CD4-positive, CD25-positive, alpha-beta regulatory T cell (primary cell): ENCODE data around the gene PDZD8. TPM values are rescaled to one million over a fixed set of nuclear protein-coding genes. Genes with fewer than 3 reads are reported as not detected.
A peak's percentile ranks its signal among the peaks of the same experiment; 100 is the strongest.

ENCODE experiments used
- ATAC-seq, 2 donors: fragments of 150-1000 bp; cut with Tn5 transposase; one replicate each; pipeline ENCODE4 v1.10.0; 2021; ENCODE audit warnings: low read depth in 2 of 2, moderate number of reproducible peaks in 2 of 2, moderate library complexity in 1 of 2
- DNase-seq, 3 donors: peaks; one replicate each; pipeline versions ENCODE4 v3.0.0 to v3.0.0-alpha.2; 2012 to 2022; ENCODE audit warnings: mixed read lengths in 1 of 3
- H3K27ac ChIP-seq: one replicate; pipeline ENCODE4 v1.7.0; 2013; ENCODE audit warnings: mild to moderate bottlenecking, low read length; ENCODE audit not compliant: insufficient read depth, poor library complexity, severe bottlenecking
- H3K27me3 ChIP-seq: one replicate; pipeline ENCODE4 v1.7.0; 2013; ENCODE audit warnings: low read length; ENCODE audit not compliant: control insufficient read depth, insufficient read depth
- H3K36me3 ChIP-seq: one replicate; pipeline ENCODE4 v1.7.0; 2013; ENCODE audit warnings: mild to moderate bottlenecking, low read length, moderate library complexity; ENCODE audit not compliant: control insufficient read depth, insufficient read depth
- H3K4me1 ChIP-seq: 2 replicates; pipeline ENCODE4 v1.7.0; 2013; ENCODE audit warnings: mild to moderate bottlenecking, low read length; ENCODE audit not compliant: insufficient read depth, control insufficient read depth, poor library complexity, severe bottlenecking
- H3K4me3 ChIP-seq: one replicate; pipeline ENCODE4 v1.7.0; 2013; ENCODE audit warnings: low read depth, mild to moderate bottlenecking, low read length, moderate library complexity
- H3K9me3 ChIP-seq, 2 experiments: 1 replicate in 1 of 2; 2 replicates in 1 of 2; pipeline ENCODE4 v1.7.0; 2013; ENCODE audit warnings: low read length in 2 of 2, mild to moderate bottlenecking in 1 of 2, moderate library complexity in 1 of 2; ENCODE audit not compliant: control insufficient read depth in 2 of 2
- H3K27ac Mint-ChIP-seq, 3 donors: one replicate each; pipeline ENCODE4 v1.8.0; 2020 to 2022; ENCODE audit warnings: mild to moderate bottlenecking in 3 of 3, mixed read lengths in 3 of 3, moderate library complexity in 2 of 3
- H3K27me3 Mint-ChIP-seq: one replicate; pipeline ENCODE4 v1.8.0; 2022; ENCODE audit warnings: mild to moderate bottlenecking, mixed read lengths
- H3K36me3 Mint-ChIP-seq: one replicate; pipeline ENCODE4 v1.8.0; 2020; ENCODE audit warnings: mixed read lengths
- H3K4me1 Mint-ChIP-seq, 4 donors: one replicate each; pipeline ENCODE4 v1.8.0; 2020 to 2022; ENCODE audit warnings: mixed read lengths in 4 of 4, mild to moderate bottlenecking in 1 of 4
- H3K4me3 Mint-ChIP-seq, 4 donors: one replicate each; pipeline ENCODE4 v1.8.0; 2020 to 2022; ENCODE audit warnings: mild to moderate bottlenecking in 4 of 4, mixed read lengths in 4 of 4, moderate library complexity in 3 of 4
- H3K9me3 Mint-ChIP-seq, 7 donors: one replicate each; pipeline ENCODE4 v1.8.0; 2020 to 2022; ENCODE audit warnings: mixed read lengths in 7 of 7, mild to moderate bottlenecking in 3 of 7, moderate library complexity in 2 of 7
- polyA plus RNA-seq, 4 donors: library from polyadenylated mRNA; unstranded; fragments of 300-500 nt; fragmentation: Illumina TruSeq; gene quantifications; one replicate each; pipeline ENCODE4 v1.2.3, GENCODE V29; 2021
- total RNA-seq: library from RNA; stranded (reverse); gene quantifications from one replicate; pipeline ENCODE4 v1.2.3, GENCODE V29; 2022

PDZD8 gene
- total and polyA plus RNA-seq, 5 donors from 2014 or later, result 3.1 to 30.4 (median 8.4) TPM

DNA sequence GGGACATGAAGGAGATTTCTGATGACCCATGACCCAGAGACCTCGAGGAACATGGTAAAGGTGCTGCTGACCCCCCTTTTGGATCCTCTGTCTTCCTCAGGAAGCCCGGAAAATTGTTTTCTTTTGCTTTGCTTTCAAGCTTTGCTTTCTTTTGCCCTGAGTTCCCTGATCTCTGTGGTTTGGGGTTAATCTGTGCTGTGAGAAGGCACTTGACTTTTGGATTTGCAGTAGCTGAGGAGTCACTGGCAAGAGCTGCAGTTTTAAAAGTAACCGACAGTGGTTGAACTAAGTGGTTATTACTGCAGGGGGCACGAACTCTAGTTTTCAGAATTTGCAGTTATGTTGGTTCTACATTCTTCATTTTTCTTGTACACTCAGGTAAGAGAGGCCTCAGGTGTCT, 53.0 kb downstream of the PDZD8 start:
- Mint-ChIP-seq H3K4me3 (no peak overlapping the region), H3K4me1 (peaks cover 6 to 21% (median 8%) of the 10 kb centered on the region in 4 donors), H3K27ac (peak overlapping the region in 1 of 3 donors; percentile 7), H3K27me3 (no peaks in the 10 kb centered on the region), H3K36me3 (peaks cover 18% of the 10 kb centered on the region), H3K9me3 (peaks cover 0 to 1% (median 0%) of the 10 kb centered on the region in 7 donors)
- ATAC-seq (no peak), DNase-seq (no peak)
- Histone ChIP-seq H3K4me3 (no peak overlapping the region), H3K27me3 (no peaks in the 10 kb centered on the region), H3K27ac (no peak overlapping the region), H3K9me3 (no peaks in the 10 kb centered on the region), H3K36me3 (peaks cover 4% of the 10 kb centered on the region), H3K4me1 (peaks cover 5% of the 10 kb centered on the region)

GRCh38 chr10:117320050-117320665, 55.1 kb downstream of the PDZD8 start:
- ATAC-seq (no peak), DNase-seq (peak in 2 of 3 donors; percentile 5 to 35)
- Mint-ChIP-seq H3K4me3 (no peak overlapping the region), H3K27me3 (no peaks in the 10 kb centered on the region), H3K4me1 (peaks cover 2 to 13% (median 6%) of the 10 kb centered on the region in 4 donors), H3K36me3 (peaks cover 9% of the 10 kb centered on the region), H3K9me3 (peaks cover 0 to 1% (median 0%) of the 10 kb centered on the region in 7 donors), H3K27ac (no peak overlapping the region)
- Histone ChIP-seq H3K4me1 (peaks cover 5% of the 10 kb centered on the region), H3K27me3 (no peaks in the 10 kb centered on the region), H3K4me3 (no peak overlapping the region), H3K36me3 (peaks cover 4% of the 10 kb centered on the region), H3K9me3 (no peaks in the 10 kb centered on the region), H3K27ac (no peak overlapping the region)

DNA sequence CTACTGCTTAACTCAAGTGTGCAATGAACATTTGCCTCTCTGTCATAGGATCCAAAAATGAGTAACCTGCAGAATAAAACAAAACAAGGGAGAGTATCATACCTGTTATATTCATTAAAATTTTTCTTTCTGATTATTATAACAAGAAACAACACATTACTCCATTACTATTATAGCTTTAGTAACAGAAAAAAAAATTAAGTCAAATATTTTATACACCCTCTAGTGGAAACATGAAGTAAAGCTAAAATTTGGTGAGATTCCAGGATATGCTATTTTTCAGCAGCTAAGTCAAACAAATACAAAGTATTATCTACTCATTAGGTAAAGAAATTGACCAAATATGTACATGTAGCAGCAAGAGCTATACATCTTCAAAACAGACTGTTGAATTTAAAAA, 56.3 kb downstream of the PDZD8 start:
- Mint-ChIP-seq H3K27me3 (no peaks in the 10 kb centered on the region), H3K9me3 (peaks cover 0 to 1% (median 0%) of the 10 kb centered on the region in 7 donors), H3K4me1 (peaks cover 2 to 15% (median 6%) of the 10 kb centered on the region in 4 donors)

DNA sequence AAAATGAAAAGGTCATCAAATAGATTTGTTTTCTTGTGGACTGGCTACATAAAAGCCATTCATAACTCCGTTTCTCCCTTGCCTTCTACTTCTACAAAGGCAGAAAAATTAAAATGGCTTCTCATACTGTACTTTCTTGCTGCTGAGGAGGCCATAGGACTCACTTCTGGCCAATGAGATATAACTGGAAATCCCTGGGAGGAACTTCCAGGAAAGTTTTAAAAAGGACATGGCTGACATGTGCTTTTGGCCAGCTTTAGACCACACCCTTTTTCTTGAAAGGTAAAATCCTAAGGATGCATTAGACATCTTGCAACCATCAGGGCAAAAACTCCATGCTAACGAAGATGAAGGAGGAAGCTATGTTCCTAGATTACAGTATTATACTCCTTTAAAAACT, 58.5 kb downstream of the PDZD8 start:
- ATAC-seq, result no peak

More for the DNA sequence above, 56.3 kb downstream of the PDZD8 start:
- H3K27me3 ChIP-seq, result no peaks in the 10 kb centered on the region
- peaks cover 5% of the 10 kb centered on the region for H3K4me1 ChIP-seq
- no peak for ATAC-seq
- no peak overlapping the region for H3K27ac ChIP-seq
- H3K36me3 Mint-ChIP-seq, result peaks cover 16% of the 10 kb centered on the region
- H3K27ac Mint-ChIP-seq, result no peak overlapping the region
- peaks cover 4% of the 10 kb centered on the region for H3K36me3 ChIP-seq
- no peaks in the 10 kb centered on the region for H3K9me3 ChIP-seq
- H3K4me3 ChIP-seq, result no peak overlapping the region
- no peak overlapping the region for H3K4me3 Mint-ChIP-seq
- DNase-seq, result no peak

DNA sequence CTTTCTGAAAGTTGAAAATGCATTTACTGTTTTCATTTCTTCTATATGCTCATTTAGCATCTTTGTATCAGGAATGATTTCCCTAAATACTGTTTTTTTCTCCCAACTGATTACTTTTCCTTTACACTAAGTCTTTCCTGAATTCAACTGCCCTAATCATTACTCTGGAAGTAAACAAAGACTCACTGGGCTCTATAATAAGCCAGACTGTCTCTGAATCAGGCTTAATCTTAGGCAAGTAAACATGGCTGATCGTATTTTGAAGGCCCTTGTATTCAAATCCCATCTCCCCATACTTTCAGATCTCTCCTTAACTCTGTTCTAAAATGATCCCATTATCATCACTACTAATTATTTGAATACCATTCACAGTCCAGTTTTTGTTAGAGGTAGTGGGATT, 61.6 kb downstream of the PDZD8 start:
- peaks cover 7% of the 10 kb centered on the region for H3K36me3 ChIP-seq
- no peaks in the 10 kb centered on the region for H3K4me1 ChIP-seq
- no peak overlapping the region for H3K27ac ChIP-seq

More for the DNA sequence above, 58.5 kb downstream of the PDZD8 start:
- H3K4me3 Mint-ChIP-seq, result no peak overlapping the region
- no peak overlapping the region for H3K27ac Mint-ChIP-seq
- H3K27me3 Mint-ChIP-seq, result no peaks in the 10 kb centered on the region
- no peak overlapping the region for H3K4me3 ChIP-seq
- H3K9me3 ChIP-seq, result no peaks in the 10 kb centered on the region
- no peak overlapping the region for H3K27ac ChIP-seq
- DNase-seq, result no peak
- peaks cover 7% of the 10 kb centered on the region for H3K36me3 ChIP-seq
- no peaks in the 10 kb centered on the region for H3K4me1 ChIP-seq
- peaks cover 0 to 16% (median 8%) of the 10 kb centered on the region in 4 donors for H3K4me1 Mint-ChIP-seq
- H3K27me3 ChIP-seq, result no peaks in the 10 kb centered on the region
- H3K9me3 Mint-ChIP-seq, result peaks cover 0 to 1% (median 0%) of the 10 kb centered on the region in 7 donors
- peaks cover 34% of the 10 kb centered on the region for H3K36me3 Mint-ChIP-seq

DNA sequence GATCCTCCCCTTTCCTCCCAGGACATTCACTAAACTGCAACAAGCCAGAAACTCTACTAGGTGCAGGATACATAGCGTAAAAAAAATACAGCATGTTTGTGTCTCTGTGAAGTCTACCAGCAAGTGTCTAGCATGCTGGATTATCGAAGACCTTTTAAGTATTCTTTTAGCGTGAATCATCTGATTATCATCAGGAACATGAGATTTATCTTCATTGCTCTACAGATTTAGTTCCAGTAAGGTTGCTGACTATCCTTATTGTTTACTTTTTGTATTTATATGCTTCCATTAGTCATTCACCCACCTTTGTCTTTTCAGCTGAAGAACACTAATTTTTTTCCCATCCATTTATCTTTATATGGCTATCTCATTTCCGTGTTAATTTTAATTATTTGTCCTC, 62.8 kb downstream of the PDZD8 start:
- H3K27ac ChIP-seq, result no peak overlapping the region
- ATAC-seq (no peak), DNase-seq (no peak)
- peaks cover 0 to 29% (median 15%) of the 10 kb centered on the region in 4 donors for H3K4me1 Mint-ChIP-seq
- H3K36me3 ChIP-seq, result peaks cover 7% of the 10 kb centered on the region
- H3K9me3 ChIP-seq, result no peaks in the 10 kb centered on the region
- no peaks in the 10 kb centered on the region for H3K4me1 ChIP-seq
- H3K27me3 ChIP-seq, result no peaks in the 10 kb centered on the region
- H3K27ac Mint-ChIP-seq, result no peak overlapping the region
- peaks cover 32% of the 10 kb centered on the region for H3K36me3 Mint-ChIP-seq
- H3K27me3 Mint-ChIP-seq, result no peaks in the 10 kb centered on the region
- H3K4me3 ChIP-seq, result no peak overlapping the region
- no peak overlapping the region for H3K4me3 Mint-ChIP-seq
- no peaks in the 10 kb centered on the region for H3K9me3 Mint-ChIP-seq

More for the DNA sequence above, 61.6 kb downstream of the PDZD8 start:
- H3K36me3 Mint-ChIP-seq, result peaks cover 37% of the 10 kb centered on the region
- H3K27ac Mint-ChIP-seq, result no peak overlapping the region
- H3K9me3 Mint-ChIP-seq, result peaks cover 0 to 1% (median 0%) of the 10 kb centered on the region in 7 donors
- no peak overlapping the region for H3K4me3 Mint-ChIP-seq
- Histone ChIP-seq H3K4me3 (no peak overlapping the region), H3K27me3 (no peaks in the 10 kb centered on the region), H3K9me3 (no peaks in the 10 kb centered on the region)
- DNase-seq (no peak), ATAC-seq (no peak)
- no peaks in the 10 kb centered on the region for H3K27me3 Mint-ChIP-seq
- peaks cover 0 to 27% (median 13%) of the 10 kb centered on the region in 4 donors for H3K4me1 Mint-ChIP-seq

DNA sequence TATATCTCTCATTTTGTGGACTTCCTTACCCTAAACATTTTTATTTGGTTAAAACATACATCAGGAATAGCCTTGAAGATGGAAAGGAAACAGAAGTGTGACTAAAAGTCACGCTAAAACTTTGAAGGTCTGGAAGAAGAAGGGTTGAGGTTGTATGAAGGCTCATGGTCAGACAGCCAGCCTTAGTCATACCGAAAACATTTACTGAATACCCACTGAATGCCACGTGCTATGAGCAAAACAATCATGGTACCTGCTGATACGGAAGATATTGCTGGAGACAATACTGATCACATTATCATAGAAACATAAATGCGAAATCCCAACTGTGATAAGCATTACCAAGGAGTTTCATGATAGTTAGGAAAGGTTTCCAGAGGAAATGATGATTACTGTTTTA, 64.0 kb downstream of the PDZD8 start:
- Histone ChIP-seq H3K4me3 (no peak overlapping the region), H3K27ac (no peak overlapping the region), H3K9me3 (no peaks in the 10 kb centered on the region), H3K4me1 (no peaks in the 10 kb centered on the region), H3K27me3 (no peaks in the 10 kb centered on the region), H3K36me3 (peaks cover 7% of the 10 kb centered on the region)
- Mint-ChIP-seq H3K9me3 (no peaks in the 10 kb centered on the region), H3K36me3 (peaks cover 29% of the 10 kb centered on the region), H3K27me3 (no peaks in the 10 kb centered on the region), H3K27ac (peak overlapping the region in 1 of 3 donors; percentile 40), H3K4me1 (peaks cover 0 to 27% (median 15%) of the 10 kb centered on the region in 4 donors), H3K4me3 (no peak overlapping the region)
- DNase-seq, result no peak
- no peak for ATAC-seq

GRCh38 chr10:117306674-117307073, 68.6 kb downstream of the PDZD8 start:
- DNase-seq (no peak), ATAC-seq (no peak)
- Histone ChIP-seq H3K27ac (no peak overlapping the region), H3K9me3 (no peaks in the 10 kb centered on the region), H3K27me3 (no peaks in the 10 kb centered on the region), H3K4me1 (no peaks in the 10 kb centered on the region), H3K4me3 (no peak overlapping the region), H3K36me3 (peaks cover 5% of the 10 kb centered on the region)
- Mint-ChIP-seq H3K27me3 (no peaks in the 10 kb centered on the region), H3K27ac (no peak overlapping the region), H3K4me3 (no peak overlapping the region), H3K4me1 (peaks cover 0 to 19% (median 12%) of the 10 kb centered on the region in 4 donors), H3K36me3 (peaks cover 20% of the 10 kb centered on the region), H3K9me3 (peaks cover 0 to 11% (median 1%) of the 10 kb centered on the region in 7 donors)
